ENCODE data around the gene GSDMA. TPM values are rescaled to one million over a fixed set of nuclear protein-coding genes. Genes with fewer than 3 reads are reported as not detected.
"Not testable (repeated sequence)": the region's sequence is repeated elsewhere in the genome, so short reads cannot be mapped to it uniquely, and the experiment has no call there.

Gene GSDMA
- total and polyA plus RNA-seq, 2 experiments from 2014 or later: 0.08 TPM; not detected in 1

DNA sequence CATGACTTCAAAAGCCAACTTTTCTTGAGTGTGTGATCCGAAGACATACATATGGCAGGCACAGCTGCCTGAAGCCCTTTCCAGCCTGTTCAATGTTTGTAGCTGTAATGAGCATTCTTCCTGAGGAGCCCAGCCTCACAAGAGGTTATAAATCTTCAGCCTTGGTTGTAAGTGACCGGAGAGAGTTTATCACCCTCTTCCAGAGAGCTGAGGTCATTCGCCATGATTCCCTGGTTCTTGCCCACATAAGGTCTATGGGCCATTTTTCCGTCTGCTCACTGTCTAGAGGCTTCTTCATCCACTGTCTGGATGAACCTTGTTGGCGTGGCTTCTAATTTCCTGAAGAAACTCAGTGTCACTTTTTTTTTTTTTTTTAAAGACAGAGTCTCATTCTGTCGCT lies 42.7 kb downstream of the GSDMA start:
- Histone ChIP-seq H2AFZ (no peak overlapping the region), H3K9me3 (ENCODE audit: low read depth) (no peaks in the 10 kb centered on the region), H3K4me2 (no peak overlapping the region), H4K20me1 (ENCODE audit: insufficient read depth, poor library complexity, severe bottlenecking) (no peaks in the 10 kb centered on the region), H3K79me2 (no peaks in the 10 kb centered on the region), H3K4me1 (ENCODE audit: insufficient read depth) (no peaks in the 10 kb centered on the region), H3K4me3 (no peak overlapping the region), H3K9me2 (replicated peaks; ENCODE audit: insufficient read depth) (no peaks in the 10 kb centered on the region), H3K36me3 (replicated peaks; ENCODE audit: insufficient read depth, low read depth) (no peaks in the 10 kb centered on the region), H3K27me3 (no peaks in the 10 kb centered on the region), H3K27ac (no peak overlapping the region)
- TF ChIP-seq EZH2phosphoT487 (IDR thresholded peaks at IDR 0.05; ENCODE audit: low read depth, severe bottlenecking, unreplicated experiment): no peak
- TF ChIP-seq, protein P1, sequence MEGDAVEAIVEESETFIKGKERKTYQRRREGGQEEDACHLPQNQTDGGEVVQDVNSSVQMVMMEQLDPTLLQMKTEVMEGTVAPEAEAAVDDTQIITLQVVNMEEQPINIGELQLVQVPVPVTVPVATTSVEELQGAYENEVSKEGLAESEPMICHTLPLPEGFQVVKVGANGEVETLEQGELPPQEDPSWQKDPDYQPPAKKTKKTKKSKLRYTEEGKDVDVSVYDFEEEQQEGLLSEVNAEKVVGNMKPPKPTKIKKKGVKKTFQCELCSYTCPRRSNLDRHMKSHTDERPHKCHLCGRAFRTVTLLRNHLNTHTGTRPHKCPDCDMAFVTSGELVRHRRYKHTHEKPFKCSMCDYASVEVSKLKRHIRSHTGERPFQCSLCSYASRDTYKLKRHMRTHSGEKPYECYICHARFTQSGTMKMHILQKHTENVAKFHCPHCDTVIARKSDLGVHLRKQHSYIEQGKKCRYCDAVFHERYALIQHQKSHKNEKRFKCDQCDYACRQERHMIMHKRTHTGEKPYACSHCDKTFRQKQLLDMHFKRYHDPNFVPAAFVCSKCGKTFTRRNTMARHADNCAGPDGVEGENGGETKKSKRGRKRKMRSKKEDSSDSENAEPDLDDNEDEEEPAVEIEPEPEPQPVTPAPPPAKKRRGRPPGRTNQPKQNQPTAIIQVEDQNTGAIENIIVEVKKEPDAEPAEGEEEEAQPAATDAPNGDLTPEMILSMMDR (IDR thresholded peaks at IDR 0.05; ENCODE audit: poor library complexity): no peak
- no peak for TF ChIP-seq EZH2 (IDR thresholded peaks at IDR 0.05; ENCODE audit: borderline replicate concordance)
- 83% methylated on average over 6 of the region's 6 CpGs for WGBS (ENCODE audit: low lambda C conversion rate, missing lambda C conversion rate)
- DNase-seq (ENCODE audit: low spot score): no peak

DNA sequence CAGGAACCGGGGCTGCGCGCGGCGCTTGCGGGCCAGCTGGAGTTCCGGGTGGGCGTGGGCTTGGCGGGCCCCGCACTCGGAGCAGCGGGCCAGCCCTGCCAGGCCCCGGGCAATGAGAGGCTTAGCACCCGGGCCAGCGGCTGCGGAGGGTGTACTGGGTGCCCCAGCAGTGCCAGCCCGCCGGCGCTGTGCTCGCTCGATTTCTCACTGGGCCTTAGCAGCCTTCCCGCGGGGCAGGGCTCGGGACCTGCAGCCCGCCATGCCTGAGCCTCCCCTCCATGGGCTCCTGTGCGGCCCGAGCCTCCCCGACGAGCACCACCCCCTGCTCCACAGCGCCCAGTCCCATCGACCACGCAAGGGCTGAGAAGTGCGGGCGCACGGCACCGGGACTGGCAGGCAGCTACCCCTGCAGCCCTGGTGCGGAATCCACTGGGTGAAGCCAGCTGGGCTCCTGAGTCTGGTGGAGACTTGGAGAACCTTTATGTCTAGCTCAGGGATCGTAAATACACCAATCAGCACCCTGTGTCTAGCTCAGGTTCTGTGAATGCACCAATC lies 48.2 kb downstream of the GSDMA start:
- not testable (repeated sequence) for H3K4me2 ChIP-seq; H4K20me1 ChIP-seq (ENCODE audit: insufficient read depth, poor library complexity, severe bottlenecking); H2AFZ ChIP-seq; H3K4me3 ChIP-seq; H3K9me3 ChIP-seq (ENCODE audit: low read depth); H3K27me3 ChIP-seq; H3K79me2 ChIP-seq; H3K4me1 ChIP-seq (ENCODE audit: insufficient read depth); H3K27ac ChIP-seq; H3K36me3 ChIP-seq (replicated peaks; ENCODE audit: insufficient read depth, low read depth); H3K9me2 ChIP-seq (replicated peaks; ENCODE audit: insufficient read depth); DNase-seq (ENCODE audit: low spot score)
- WGBS (ENCODE audit: low lambda C conversion rate, missing lambda C conversion rate): 97% methylated on average over 38 of the region's 38 CpGs

DNA sequence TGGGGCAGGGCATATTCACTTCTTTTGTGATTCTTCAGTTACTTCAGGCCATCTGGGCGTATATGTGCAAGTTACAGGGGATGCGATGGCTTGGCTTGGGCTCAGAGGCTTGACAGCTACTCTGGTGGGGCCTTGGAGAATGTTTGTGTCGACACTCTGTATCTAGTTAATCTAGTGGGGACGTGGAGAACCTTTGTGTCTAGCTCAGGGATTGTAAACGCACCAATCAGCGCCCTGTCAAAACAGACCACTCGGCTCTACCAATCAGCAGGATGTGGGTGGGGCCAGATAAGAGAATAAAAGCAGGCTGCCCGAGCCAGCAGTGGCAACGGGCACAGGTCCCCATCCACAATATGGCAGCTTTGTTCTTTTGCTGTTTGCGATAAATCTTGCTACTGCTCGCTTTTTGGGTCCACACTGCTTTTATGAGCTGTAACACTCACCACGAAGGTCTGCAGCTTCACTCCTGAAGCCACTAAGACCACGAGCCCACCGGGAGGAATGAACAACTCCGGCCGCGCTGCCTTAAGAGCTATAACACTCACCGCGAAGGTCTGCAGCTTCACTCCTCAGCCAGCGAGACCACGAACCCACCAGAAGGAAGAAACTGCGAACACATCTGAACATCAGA lies 49.3 kb downstream of the GSDMA start:
- not testable (repeated sequence) for H3K9me2 ChIP-seq (replicated peaks; ENCODE audit: insufficient read depth); H4K20me1 ChIP-seq (ENCODE audit: insufficient read depth, poor library complexity, severe bottlenecking); DNase-seq (ENCODE audit: low spot score); H3K27ac ChIP-seq; H2AFZ ChIP-seq; H3K79me2 ChIP-seq; H3K27me3 ChIP-seq; H3K4me3 ChIP-seq; H3K4me1 ChIP-seq (ENCODE audit: insufficient read depth); H3K36me3 ChIP-seq (replicated peaks; ENCODE audit: insufficient read depth, low read depth); H3K9me3 ChIP-seq (ENCODE audit: low read depth); H3K4me2 ChIP-seq
- WGBS (ENCODE audit: low lambda C conversion rate, missing lambda C conversion rate): 83% methylated on average over 22 of the region's 22 CpGs

DNA sequence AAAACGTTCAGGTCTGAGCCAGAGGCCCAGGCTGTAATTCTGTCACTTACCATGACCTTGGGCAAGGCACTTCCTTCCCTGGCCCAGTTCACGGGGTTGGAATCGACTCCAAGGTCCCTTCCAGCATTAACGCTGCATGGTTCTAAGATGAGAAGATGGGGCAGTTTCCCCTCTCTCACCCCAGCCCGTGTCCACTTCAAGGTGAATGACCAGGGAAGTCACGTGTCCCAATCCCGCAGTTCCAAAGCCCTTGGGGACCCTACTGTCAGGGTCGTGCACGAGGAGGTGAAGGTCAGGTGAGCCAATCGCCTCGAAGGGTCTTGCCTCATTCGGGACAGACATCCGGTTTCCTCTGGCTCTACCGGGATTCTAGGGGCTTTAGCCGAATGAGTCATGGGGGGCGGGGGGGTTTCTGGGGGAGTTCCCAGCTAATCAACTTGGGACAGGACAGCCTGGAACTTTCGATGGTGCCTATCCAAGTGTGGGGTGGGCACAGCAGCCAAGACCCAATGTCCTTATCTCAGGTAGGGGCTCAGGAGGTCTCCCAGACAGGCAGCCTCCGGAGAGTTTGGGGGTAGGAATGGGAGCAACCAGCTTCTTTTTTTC lies 51.7 kb downstream of the GSDMA start:
- Histone ChIP-seq H3K36me3 (replicated peaks; ENCODE audit: insufficient read depth, low read depth) (no peaks in the 10 kb centered on the region), H3K79me2 (no peaks in the 10 kb centered on the region), H4K20me1 (ENCODE audit: insufficient read depth, poor library complexity, severe bottlenecking) (no peaks in the 10 kb centered on the region), H3K4me1 (ENCODE audit: insufficient read depth) (peaks cover 14% of the 10 kb centered on the region), H3K4me3 (no peak overlapping the region), H3K4me2 (no peak overlapping the region), H3K9me2 (replicated peaks; ENCODE audit: insufficient read depth) (no peaks in the 10 kb centered on the region), H2AFZ (no peak overlapping the region), H3K27me3 (no peaks in the 10 kb centered on the region), H3K27ac (no peak overlapping the region), H3K9me3 (ENCODE audit: low read depth) (no peaks in the 10 kb centered on the region)
- TF ChIP-seq EZH2 (IDR thresholded peaks at IDR 0.05; ENCODE audit: borderline replicate concordance) (no peak), EZH2phosphoT487 (IDR thresholded peaks at IDR 0.05; ENCODE audit: low read depth, severe bottlenecking, unreplicated experiment) (no peak)
- TF ChIP-seq, protein P1 (IDR thresholded peaks at IDR 0.05; ENCODE audit: poor library complexity): no peak
- 60% methylated on average over 18 of the region's 18 CpGs for WGBS (ENCODE audit: low lambda C conversion rate, missing lambda C conversion rate)
- no peak for DNase-seq (ENCODE audit: low spot score)
